RWPE2 (cell line): ENCODE measurements around the gene PPP1R13B.
A peak's percentile ranks its signal among the peaks of the same experiment; 100 is the strongest.

Source experiments
- ATAC-seq: fragments of 200-7000 bp; cut with Tn5 transposase; 3 replicates; pipeline ENCODE4 v1.9.1; 2021; ENCODE audit warnings: low read depth
- DNase-seq: peaks from one replicate; pipeline ENCODE4 v3.0.0-alpha.2; 2020; ENCODE audit warnings: low spot score
- H3K27ac ChIP-seq: fragments of 450-650 bp; 2 replicates; pipeline ENCODE4 v1.5.1; 2017; ENCODE audit warnings: mild to moderate bottlenecking; ENCODE audit not compliant: poor library complexity, severe bottlenecking
- H3K27me3 ChIP-seq: fragments of 250-450 bp; sonication (Bioruptor Pico); 2 replicates; pipeline ENCODE4 v1.5.1; 2021; ENCODE audit warnings: mild to moderate bottlenecking, moderate library complexity; ENCODE audit not compliant: insufficient read depth, poor library complexity, severe bottlenecking
- H3K36me3 ChIP-seq: fragments of 250-450 bp; sonication (Bioruptor Pico); 2 replicates; pipeline ENCODE4 v1.5.1; 2020; ENCODE audit warnings: low read depth, mild to moderate bottlenecking, moderate library complexity
- H3K4me1 ChIP-seq: fragments of 250-450 bp; sonication (Bioruptor Pico); 2 replicates; pipeline ENCODE4 v1.5.1; 2021; ENCODE audit warnings: mild to moderate bottlenecking, moderate library complexity; ENCODE audit not compliant: insufficient read depth, poor library complexity, severe bottlenecking
- H3K4me3 ChIP-seq: fragments of 250-450 bp; sonication (Bioruptor Pico); 2 replicates; pipeline ENCODE4 v1.5.1; 2021; ENCODE audit warnings: mild to moderate bottlenecking, moderate library complexity; ENCODE audit not compliant: severe bottlenecking
- H3K9me3 ChIP-seq: fragments of 250-450 bp; sonication (Bioruptor Pico); 2 replicates; pipeline ENCODE4 v1.5.1; 2021; ENCODE audit warnings: mild to moderate bottlenecking, moderate library complexity; ENCODE audit not compliant: severe bottlenecking
- CTCF ChIP-seq: fragments of 450-650 bp; IDR thresholded peaks from one replicate; pipeline ENCODE4 v1.5.1; 2017; ENCODE audit warnings: mild to moderate bottlenecking, moderate library complexity; ENCODE audit not compliant: poor library complexity, severe bottlenecking

PPP1R13B gene

GRCh38 chr14:103718572-103718971 is 128.8 kb downstream of the PPP1R13B start:
- no peak for TF ChIP-seq CTCF
- H3K4me1 ChIP-seq: peaks cover 15% of the 10 kb centered on the region
- no peak overlapping the region for H3K27ac ChIP-seq
- H3K27me3 ChIP-seq: no peaks in the 10 kb centered on the region
- no peaks in the 10 kb centered on the region for H3K9me3 ChIP-seq
- no peak for DNase-seq
- peaks cover 14% of the 10 kb centered on the region for H3K36me3 ChIP-seq
- no peak overlapping the region for H3K4me3 ChIP-seq
- no peak for ATAC-seq

- DNase-seq: no peak
- ATAC-seq: no peak
- Histone ChIP-seq H3K4me1 (peaks cover 30% of the 10 kb centered on the region), H3K4me3 (peak overlapping the region; percentile 77), H3K27me3 (no peaks in the 10 kb centered on the region), H3K36me3 (peaks cover 27% of the 10 kb centered on the region), H3K27ac (no peak overlapping the region), H3K9me3 (no peaks in the 10 kb centered on the region)
- no peak for TF ChIP-seq CTCF
Observed at GRCh38 chr14:103716899-103717411, 130.4 kb downstream of the PPP1R13B start.

GRCh38 chr14:103716091-103716801 is 131.1 kb downstream of the PPP1R13B start:
- ATAC-seq (no peak), DNase-seq (no peak)

GRCh38 chr14:103715052-103716000 is 132.0 kb downstream of the PPP1R13B start, which contains the start of the genes XRCC3 and ZFYVE21:
Gene XRCC3, minus strand, starts transcription at chr14:103715451. Its CDS starts 4,364 bp downstream, at chr14:103711087.
Gene ZFYVE21, plus strand, starts transcription at chr14:103715810. Its CDS starts 32 bp downstream, at chr14:103715842.
- peak within 1 kb of the TSS; percentile 86 for H3K27ac ChIP-seq
- H3K36me3 ChIP-seq: peaks cover 41% of the 10 kb centered on the region
- no peaks in the 10 kb centered on the region for H3K9me3 ChIP-seq
- ATAC-seq (peak; percentile 88), DNase-seq (peak; percentile 100)
- no peaks in the 10 kb centered on the region for H3K27me3 ChIP-seq
- peaks cover 36% of the 10 kb centered on the region for H3K4me1 ChIP-seq
- no peak for TF ChIP-seq CTCF
- peak within 1 kb of the TSS; percentile 77 for H3K4me3 ChIP-seq

More at GRCh38 chr14:103716091-103716801, 131.1 kb downstream of the PPP1R13B start:
- peaks cover 32% of the 10 kb centered on the region for H3K36me3 ChIP-seq
- no peaks in the 10 kb centered on the region for H3K27me3 ChIP-seq
- peak overlapping the region; percentile 86 for H3K27ac ChIP-seq
- H3K9me3 ChIP-seq: no peaks in the 10 kb centered on the region
- no peak for TF ChIP-seq CTCF
- peaks cover 30% of the 10 kb centered on the region for H3K4me1 ChIP-seq
- peak overlapping the region; percentile 77 for H3K4me3 ChIP-seq
